GM18517 (cell line): Measurements from ENCODE around the gene ITIH1.
"Not testable (repeated sequence)": the region's sequence is repeated elsewhere in the genome, so short reads cannot be mapped to it uniquely, and the experiment has no call there.

Source experiments
- ATAC-seq: cut with Tn5 transposase; IDR thresholded peaks from one replicate; pipeline ENCODE4 v1.9.1; 2021; ENCODE audit warnings: mild to moderate bottlenecking, moderate library complexity; ENCODE audit not compliant: unreplicated experiment

ITIH1 gene

GRCh38 chr3:52774066-52774713 is 3.2 kb upstream of the ITIH1 start:
- ATAC-seq, result no peak

DNA sequence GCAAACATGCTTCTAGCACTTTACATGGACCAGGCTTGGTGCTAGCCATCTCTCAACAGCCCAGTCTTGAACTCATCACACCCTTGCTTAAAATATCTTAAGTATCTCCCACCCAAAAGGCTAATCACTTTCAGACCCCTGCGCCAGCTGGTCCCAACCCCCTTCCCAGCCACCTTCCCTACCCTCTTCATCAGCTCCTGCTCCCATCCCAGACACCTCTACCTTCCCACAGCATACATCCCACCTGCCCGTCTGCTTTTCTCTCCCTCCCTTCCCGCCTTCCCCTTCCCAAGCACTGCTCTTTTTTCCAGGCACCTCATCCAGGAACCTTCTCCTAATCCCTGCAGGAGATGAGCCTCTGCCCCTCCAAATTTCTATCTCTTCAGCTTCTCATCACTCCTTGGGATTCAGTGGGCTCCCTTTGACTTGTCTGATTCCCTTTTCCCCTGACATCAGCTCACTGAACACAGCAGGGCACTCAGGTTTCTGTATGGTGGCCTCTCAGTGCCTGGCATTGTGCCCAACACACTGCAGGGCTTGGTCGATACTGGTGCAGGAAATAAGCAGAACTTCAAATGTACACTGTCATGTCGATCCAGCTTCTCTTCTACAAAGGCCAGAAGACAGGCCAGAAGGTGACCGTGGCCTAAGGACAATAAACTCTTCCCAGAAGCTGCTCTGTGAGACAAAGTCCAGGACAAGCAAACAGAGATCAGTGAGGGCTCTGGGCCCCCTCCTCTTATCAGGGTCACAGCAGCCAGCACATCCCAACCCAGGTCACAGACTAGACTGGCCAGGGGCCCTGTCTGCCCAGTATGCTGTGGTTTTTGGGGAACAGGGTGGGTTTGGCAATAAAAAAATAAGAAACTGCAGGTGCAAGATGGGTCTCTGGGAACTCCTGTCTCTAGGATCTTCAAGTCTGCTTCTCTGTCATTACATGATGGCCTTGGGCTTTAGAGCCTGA is 2.2 kb upstream of the ITIH1 start:
- ATAC-seq, result no peak

DNA sequence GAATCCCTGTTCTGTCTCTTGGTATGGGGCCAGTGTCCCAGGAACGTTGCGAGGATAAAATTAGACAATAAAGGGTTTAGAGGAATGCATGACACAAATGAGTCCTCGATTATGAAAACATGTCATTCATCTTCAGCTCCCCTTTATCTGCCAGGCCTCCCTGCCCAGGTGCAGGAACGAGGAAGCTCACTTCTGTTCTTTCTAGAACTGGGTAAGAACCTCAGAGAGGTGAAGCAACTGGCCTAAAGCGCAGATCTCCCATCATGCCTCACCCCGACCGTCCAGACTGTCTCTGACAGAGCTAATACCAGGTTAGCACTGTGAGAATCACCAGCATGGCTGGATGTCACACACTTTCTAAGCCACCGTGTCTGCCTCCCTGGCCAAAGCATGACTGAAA is 1.5 kb upstream of the ITIH1 start:
- ATAC-seq, result no peak

GRCh38 chr3:52776486-52776885 is 913 bp upstream of the ITIH1 start:
- not testable (repeated sequence) for ATAC-seq

- ATAC-seq, result no peak
Observed at GRCh38 chr3:52777959-52778805, 783 bp downstream of the ITIH1 start.

- ATAC-seq, result peak; percentile 59
Observed at GRCh38 chr3:52779011-52779836, 1.8 kb downstream of the ITIH1 start.

DNA sequence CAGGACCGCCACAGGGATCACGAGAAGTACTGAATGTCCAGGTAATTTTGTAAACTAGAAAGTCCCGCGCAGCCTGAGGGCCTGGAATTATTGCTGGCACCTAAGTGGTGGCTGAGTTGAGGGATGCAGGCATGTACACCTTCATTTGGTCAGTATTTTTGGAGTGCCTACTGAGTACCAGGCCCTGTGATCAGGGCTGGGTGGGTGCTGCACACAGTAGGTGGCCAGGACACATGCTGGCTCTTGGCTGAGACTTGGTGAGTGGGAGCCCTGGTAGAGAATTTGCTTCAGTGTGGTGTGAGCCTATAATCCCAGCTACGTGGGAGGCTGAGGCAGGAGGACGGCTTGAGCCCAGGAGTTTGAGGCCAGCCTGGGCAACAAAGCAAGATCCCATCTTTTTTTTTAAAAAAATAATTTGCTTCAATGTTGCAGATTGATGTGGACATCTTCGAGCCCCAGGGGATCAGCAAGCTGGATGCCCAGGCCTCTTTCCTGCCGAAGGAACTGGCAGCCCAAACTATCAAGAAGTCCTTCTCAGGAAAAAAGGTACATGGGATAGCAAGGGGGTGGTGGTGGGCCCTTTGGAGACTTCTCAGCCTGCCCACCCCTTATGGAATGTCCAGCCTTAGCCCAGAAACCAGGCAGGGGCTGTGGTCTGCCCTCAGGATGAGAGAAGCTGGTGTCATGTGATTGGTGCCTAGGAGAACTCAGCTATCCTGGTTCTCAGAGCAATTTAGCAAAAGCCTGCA is 2.6 kb downstream of the ITIH1 start:
- ATAC-seq, result no peak

DNA sequence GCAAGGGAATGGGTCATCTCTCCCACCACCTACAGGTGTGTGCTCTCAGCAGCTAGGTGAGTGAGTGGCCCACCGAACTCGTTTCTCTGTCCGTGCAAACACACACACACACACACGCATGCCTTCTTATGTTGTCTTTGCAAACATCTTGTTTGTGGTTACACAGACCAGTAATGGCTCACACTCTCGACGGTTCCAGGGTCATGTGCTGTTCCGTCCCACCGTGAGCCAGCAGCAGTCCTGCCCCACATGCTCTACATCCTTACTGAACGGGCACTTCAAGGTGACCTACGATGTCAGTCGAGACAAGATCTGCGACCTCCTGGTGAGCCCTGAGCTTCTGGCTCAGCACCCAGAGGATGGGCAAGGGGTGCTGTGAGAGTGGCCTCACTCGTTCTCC is 4.3 kb downstream of the ITIH1 start:
- ATAC-seq, result no peak

DNA sequence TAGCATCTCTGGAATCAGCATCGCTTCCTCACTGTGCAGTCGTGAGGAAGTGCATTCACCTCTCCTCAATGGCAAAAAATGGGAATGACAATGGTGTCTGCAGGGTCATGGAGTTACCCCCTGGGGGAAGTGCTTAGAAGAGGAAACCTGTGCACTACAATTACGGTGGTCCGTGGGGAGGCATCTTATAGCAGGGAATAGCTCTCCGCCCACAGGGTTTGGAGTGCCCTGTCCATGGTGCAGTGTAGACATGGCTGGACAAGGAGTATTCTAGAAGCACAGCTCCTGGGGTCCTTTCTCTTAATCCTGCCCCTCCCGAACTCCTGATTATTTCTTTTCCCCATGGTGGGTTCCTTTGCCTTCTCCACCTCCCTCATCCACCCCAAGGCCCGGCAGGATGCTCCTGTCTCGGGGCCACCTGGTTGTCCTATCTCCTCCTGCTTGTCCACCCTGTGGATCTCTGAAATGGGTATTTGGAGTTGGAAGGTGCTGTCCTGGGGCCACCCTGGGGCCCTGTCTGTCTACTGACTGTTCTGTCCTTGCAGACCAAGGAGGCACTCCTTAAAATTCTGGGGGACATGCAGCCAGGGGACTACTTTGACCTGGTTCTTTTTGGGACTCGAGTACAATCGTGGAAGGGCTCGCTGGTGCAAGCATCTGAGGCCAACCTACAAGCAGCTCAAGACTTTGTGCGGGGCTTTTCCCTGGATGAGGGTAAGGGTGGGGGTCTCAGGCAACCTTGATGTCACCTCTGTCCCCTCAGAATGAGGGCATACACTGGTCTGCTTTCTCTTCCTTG is 5.2 kb downstream of the ITIH1 start:
- no peak for ATAC-seq

- no peak for ATAC-seq
Observed at GRCh38 chr3:52783211-52783555, 5.8 kb downstream of the ITIH1 start.

GRCh38 chr3:52784021-52784621 is 6.7 kb downstream of the ITIH1 start:
- no peak for ATAC-seq

- no peak for ATAC-seq
Observed at GRCh38 chr3:52784931-52785590, 7.7 kb downstream of the ITIH1 start.

GRCh38 chr3:52786330-52787215 is 9.2 kb downstream of the ITIH1 start:
- ATAC-seq, result no peak

DNA sequence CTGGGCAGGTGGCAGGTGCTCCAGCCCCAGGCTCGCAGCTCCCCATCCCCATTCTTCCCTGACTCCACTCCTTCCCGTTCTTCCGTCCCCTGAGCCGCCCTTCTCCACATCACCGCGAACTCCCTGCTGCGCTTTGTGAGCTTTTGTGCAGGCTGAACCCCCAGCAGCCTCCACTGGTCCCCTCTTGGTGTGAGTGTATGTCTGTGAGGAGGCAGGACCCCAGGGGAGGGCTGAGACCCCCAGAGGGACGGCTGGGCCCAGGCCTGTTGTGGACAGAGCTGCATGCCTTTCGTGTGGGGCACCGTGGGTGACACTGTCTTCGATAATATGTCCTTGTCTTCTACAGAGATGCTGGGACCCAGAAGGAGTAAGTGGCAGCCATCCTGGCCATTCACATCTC is 9.8 kb downstream of the ITIH1 start:
- no peak for ATAC-seq

- no peak for ATAC-seq
Observed at GRCh38 chr3:52787672-52788625, 10.6 kb downstream of the ITIH1 start.
